ENCODE data around the gene FRS2.

GRCh38 chr12:69511016-69511415 lies 40.8 kb downstream of the FRS2 start:
- TF ChIP-seq POLR2A (IDR thresholded peaks at IDR 0.05) (no peak), CTCF (IDR thresholded peaks at IDR 0.05) (no peak)
